Neuronal stem cell (in vitro differentiated cells): Measurements from ENCODE around the gene RGL1.

Source experiments
- DNase-seq: peaks from one replicate; pipeline ENCODE4 v3.0.0-alpha.2; 2013; ENCODE audit warnings: low spot score
- H2AFZ ChIP-seq: one replicate; pipeline ENCODE4 v1.6.1; 2013; ENCODE audit warnings: mild to moderate bottlenecking, low read length, inconsistent platforms
- H2AK5ac ChIP-seq: 2 replicates; pipeline ENCODE4 v1.6.1; 2013; ENCODE audit warnings: low read depth, mild to moderate bottlenecking, inconsistent platforms, low read length, moderate library complexity, mixed read lengths
- H2BK120ac ChIP-seq: 2 replicates; pipeline ENCODE4 v1.6.1; 2013; ENCODE audit warnings: low read depth, mild to moderate bottlenecking, inconsistent platforms, low read length, moderate library complexity, mixed read lengths
- H2BK12ac ChIP-seq: one replicate; pipeline ENCODE4 v1.6.1; 2013; ENCODE audit warnings: low read length, inconsistent platforms
- H2BK15ac ChIP-seq: 2 replicates; pipeline ENCODE4 v1.6.1; 2013; ENCODE audit warnings: mild to moderate bottlenecking, low read length, inconsistent platforms, mixed read lengths
- H2BK5ac ChIP-seq: one replicate; pipeline ENCODE4 v1.6.1; 2013; ENCODE audit warnings: inconsistent platforms, mild to moderate bottlenecking, low read length, moderate library complexity
- H3K14ac ChIP-seq: one replicate; pipeline ENCODE4 v1.6.1; 2013; ENCODE audit warnings: low read length, inconsistent platforms
- H3K18ac ChIP-seq: 2 replicates; pipeline ENCODE4 v1.6.1; 2013; ENCODE audit warnings: low read length, inconsistent platforms
- H3K23ac ChIP-seq: 2 replicates; pipeline ENCODE4 v1.6.1; 2013; ENCODE audit warnings: low read depth, mild to moderate bottlenecking, mixed read lengths, low read length, inconsistent platforms; ENCODE audit not compliant: poor library complexity
- H3K27ac ChIP-seq: replicated peaks from 3 replicates; pipeline ENCODE4 v1.5.1; 2013; ENCODE audit warnings: low read length, inconsistent platforms
- H3K27me3 ChIP-seq, 3 experiments: 2 replicates each; pipeline ENCODE4 v1.6.1; 2013; ENCODE audit warnings: low read length in 3 of 3, mild to moderate bottlenecking in 2 of 3, inconsistent platforms in 1 of 3, low read depth in 1 of 3, mixed read lengths in 1 of 3, moderate library complexity in 1 of 3; ENCODE audit not compliant: control insufficient read depth in 3 of 3, insufficient read depth in 3 of 3
- H3K36me3 ChIP-seq, 2 donors: replicated peaks in 1 of 2; 2 replicates each; pipeline ENCODE4 v1.6.1; 2013; ENCODE audit warnings: low read length in 2 of 2; ENCODE audit not compliant: control insufficient read depth in 2 of 2, insufficient read depth in 2 of 2
- H3K4ac ChIP-seq: 2 replicates; pipeline ENCODE4 v1.6.1; 2013; ENCODE audit warnings: inconsistent platforms, mild to moderate bottlenecking, low read length, moderate library complexity
- H3K4me1 ChIP-seq, 2 donors: 1 replicate in 1 of 2; 2 replicates in 1 of 2; pipeline ENCODE4 v1.6.1; 2013; ENCODE audit warnings: low read length in 2 of 2, low read depth in 1 of 2; ENCODE audit not compliant: control insufficient read depth in 2 of 2, insufficient read depth in 1 of 2
- H3K4me2 ChIP-seq: one replicate; pipeline ENCODE4 v1.6.1; 2013; ENCODE audit warnings: mild to moderate bottlenecking, low read length, inconsistent platforms; ENCODE audit not compliant: insufficient read depth, poor library complexity, severe bottlenecking
- H3K4me3 ChIP-seq, 2 donors: 2 replicates each; pipeline ENCODE4 v1.5.1; 2013; ENCODE audit warnings: low read length in 2 of 2, mild to moderate bottlenecking in 2 of 2, inconsistent platforms in 1 of 2, moderate library complexity in 1 of 2
- H3K79me1 ChIP-seq: one replicate; pipeline ENCODE4 v1.6.1; 2013; ENCODE audit warnings: low read depth, mild to moderate bottlenecking, inconsistent platforms, low read length, moderate library complexity
- H3K9ac ChIP-seq: one replicate; pipeline ENCODE4 v1.6.1; 2013; ENCODE audit warnings: mild to moderate bottlenecking, low read depth, low read length, inconsistent platforms; ENCODE audit not compliant: poor library complexity
- H3K9me3 ChIP-seq, 2 donors: replicated peaks in 1 of 2; 2 replicates each; pipeline versions ENCODE3 to v1.6.1; 2013; ENCODE audit warnings: low read length in 2 of 2, mild to moderate bottlenecking in 2 of 2, inconsistent platforms in 1 of 2, low read depth in 1 of 2, mixed read lengths in 1 of 2, moderate library complexity in 1 of 2; ENCODE audit not compliant: control insufficient read depth in 2 of 2, insufficient read depth in 1 of 2
- H4K8ac ChIP-seq: one replicate; pipeline ENCODE4 v1.6.1; 2013; ENCODE audit warnings: low read depth, mild to moderate bottlenecking, inconsistent platforms, low read length, moderate library complexity
- H4K91ac ChIP-seq: one replicate; pipeline ENCODE4 v1.6.1; 2013; ENCODE audit warnings: low read length, low read depth, mild to moderate bottlenecking, inconsistent platforms; ENCODE audit not compliant: poor library complexity
- WGBS, 2 donors: extraction: QIAGEN DNeasy Blood & Tissue Kit; methylation state at CpG; one replicate each; pipeline ENCODE4 v1.1.7; 2013; ENCODE audit warnings: missing lambda C conversion rate in 2 of 2, mixed read lengths in 1 of 2; ENCODE audit not compliant: insufficient read length in 2 of 2, insufficient replicate concordance in 1 of 2; ENCODE audit errors: extremely low coverage in 2 of 2; 5-methylcytosine and 5-hydroxymethylcytosine counted together

RGL1 gene

DNA sequence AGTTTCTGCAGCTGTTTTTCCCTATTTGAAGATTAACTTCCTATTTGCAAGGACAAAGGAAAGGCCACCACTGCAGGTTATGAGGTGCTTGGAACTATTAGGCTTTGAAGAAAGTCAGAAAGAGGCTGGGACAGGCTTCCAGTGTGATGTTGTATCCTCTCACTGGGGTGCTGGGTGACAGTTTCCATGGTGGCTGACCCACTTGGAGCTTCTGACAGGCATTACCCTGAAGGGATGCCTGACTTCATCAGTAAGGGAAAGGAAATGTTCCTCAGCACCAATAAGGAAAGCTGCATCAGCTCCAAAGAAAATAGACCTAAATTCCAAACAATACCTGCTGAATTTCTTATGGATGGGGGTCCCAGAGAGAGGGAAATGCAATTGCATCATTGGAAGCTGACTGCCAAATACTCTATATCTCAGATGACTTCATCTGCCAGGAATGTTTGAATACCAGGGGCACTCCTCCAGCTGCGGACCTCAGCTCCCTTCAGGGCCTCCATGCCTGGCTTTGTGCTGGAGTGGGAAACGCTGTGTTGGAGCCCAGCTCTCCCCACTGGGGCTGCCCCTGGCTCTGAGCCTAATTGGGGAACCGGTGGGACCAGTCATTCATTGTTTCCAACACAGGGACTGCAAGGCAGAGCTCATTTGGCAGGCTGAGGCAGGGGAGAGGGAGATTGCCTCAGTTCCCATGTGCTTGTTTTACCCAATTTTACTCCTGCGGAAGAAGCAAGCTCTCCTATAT, 76.6 kb downstream of the RGL1 start:
- H4K91ac ChIP-seq: no peak overlapping the region
- no peak overlapping the region for H3K4me3 ChIP-seq
- H3K79me1 ChIP-seq: no peaks in the 10 kb centered on the region
- H2BK15ac ChIP-seq: no peak overlapping the region
- no CpG with 5 or more reads among the region's 4 CpGs for WGBS, 2 donors
- peaks cover 10 to 24% of the 10 kb centered on the region in 2 donors for H3K4me1 ChIP-seq
- no peak overlapping the region for H3K18ac ChIP-seq
- H3K4me2 ChIP-seq: peak overlapping the region; percentile 15
- no peak overlapping the region for H3K4ac ChIP-seq
- H2AFZ ChIP-seq: no peak overlapping the region
- no peak overlapping the region for H2AK5ac ChIP-seq
- peak; percentile 42 for DNase-seq
- no peak overlapping the region for H3K9ac ChIP-seq
- H2BK120ac ChIP-seq: no peak overlapping the region
- no peak overlapping the region for H4K8ac ChIP-seq
- no peak overlapping the region for H2BK12ac ChIP-seq
- peak overlapping the region; percentile 58 for H3K27ac ChIP-seq
- no peaks in the 10 kb centered on the region for H3K27me3 ChIP-seq
- H3K36me3 ChIP-seq: peaks cover 0 to 30% of the 10 kb centered on the region in 2 donors
- H2BK5ac ChIP-seq: no peak overlapping the region
- H3K23ac ChIP-seq: no peak overlapping the region
- no peak overlapping the region for H3K14ac ChIP-seq
- no peaks in the 10 kb centered on the region for H3K9me3 ChIP-seq

GRCh38 chr1:183882335-183883167, 77.6 kb downstream of the RGL1 start:
- Histone ChIP-seq H3K14ac (no peak overlapping the region), H3K23ac (no peak overlapping the region), H2BK15ac (no peak overlapping the region), H2BK120ac (no peak overlapping the region), H3K4me3 (no peak overlapping the region), H3K4me1 (peaks cover 7 to 17% of the 10 kb centered on the region in 2 donors), H3K9me3 (no peaks in the 10 kb centered on the region), H3K27ac (peak overlapping the region; percentile 58), H3K36me3 (peaks cover 0 to 34% of the 10 kb centered on the region in 2 donors), H2AFZ (no peak overlapping the region), H3K27me3 (no peaks in the 10 kb centered on the region), H2BK12ac (no peak overlapping the region), H4K91ac (no peak overlapping the region), H3K9ac (no peak overlapping the region), H2BK5ac (no peak overlapping the region), H2AK5ac (no peak overlapping the region), H3K18ac (no peak overlapping the region), H3K4ac (no peak overlapping the region), H4K8ac (no peak overlapping the region), H3K4me2 (no peak overlapping the region), H3K79me1 (no peaks in the 10 kb centered on the region)
- WGBS, 2 donors: no CpG with 5 or more reads among the region's 8 CpGs
- no peak for DNase-seq

GRCh38 chr1:183883623-183884022, 78.7 kb downstream of the RGL1 start:
- no peak overlapping the region for H3K4me3 ChIP-seq
- no peak overlapping the region for H2BK120ac ChIP-seq
- H3K27ac ChIP-seq: no peak overlapping the region
- no peak overlapping the region for H2AFZ ChIP-seq
- H3K9me3 ChIP-seq: no peaks in the 10 kb centered on the region
- H2AK5ac ChIP-seq: no peak overlapping the region
- H4K91ac ChIP-seq: no peak overlapping the region
- no peak overlapping the region for H2BK5ac ChIP-seq
- H3K18ac ChIP-seq: no peak overlapping the region
- H2BK15ac ChIP-seq: no peak overlapping the region
- H3K36me3 ChIP-seq: peaks cover 0 to 38% of the 10 kb centered on the region in 2 donors
- H3K27me3 ChIP-seq: no peaks in the 10 kb centered on the region
- H3K14ac ChIP-seq: no peak overlapping the region
- no peak overlapping the region for H2BK12ac ChIP-seq
- no peak overlapping the region for H3K9ac ChIP-seq
- peaks cover 7 to 15% of the 10 kb centered on the region in 2 donors for H3K4me1 ChIP-seq
- H3K4me2 ChIP-seq: no peak overlapping the region
- DNase-seq: no peak
- no peak overlapping the region for H3K4ac ChIP-seq
- no peak overlapping the region for H4K8ac ChIP-seq
- WGBS, 2 donors: no CpG with 5 or more reads among the region's 5 CpGs
- no peak overlapping the region for H3K23ac ChIP-seq
- H3K79me1 ChIP-seq: no peaks in the 10 kb centered on the region

DNA sequence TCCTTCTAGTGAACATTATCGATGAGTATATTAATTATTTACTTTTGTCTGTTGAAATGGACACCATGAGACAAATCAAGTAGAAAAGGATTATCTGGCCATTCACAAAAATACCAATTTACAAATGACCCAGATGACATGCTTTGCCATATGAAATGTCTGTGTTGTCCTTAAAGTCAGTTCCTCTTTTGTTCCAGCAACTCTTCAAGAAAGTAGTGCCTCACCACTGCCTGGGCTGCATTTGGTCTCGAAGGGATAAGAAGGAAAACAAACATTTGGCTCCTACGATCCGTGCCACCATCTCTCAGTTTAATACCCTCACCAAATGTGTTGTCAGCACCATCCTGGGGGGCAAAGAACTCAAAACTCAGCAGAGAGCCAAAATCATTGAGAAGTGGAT, 79.6 kb downstream of the RGL1 start:
- H3K27ac ChIP-seq: no peak overlapping the region
- H3K9ac ChIP-seq: no peak overlapping the region
- H3K27me3 ChIP-seq: no peaks in the 10 kb centered on the region
- no peak overlapping the region for H2AK5ac ChIP-seq
- no peak overlapping the region for H2BK5ac ChIP-seq
- H2BK12ac ChIP-seq: no peak overlapping the region
- WGBS, 2 donors: no CpG with 5 or more reads among the region's 4 CpGs
- H3K4me1 ChIP-seq: peaks cover 7 to 13% of the 10 kb centered on the region in 2 donors
- H3K79me1 ChIP-seq: no peaks in the 10 kb centered on the region
- H2BK120ac ChIP-seq: no peak overlapping the region
- H4K91ac ChIP-seq: no peak overlapping the region
- H3K18ac ChIP-seq: no peak overlapping the region
- H3K4ac ChIP-seq: no peak overlapping the region
- no peak overlapping the region for H2BK15ac ChIP-seq
- no peak overlapping the region for H4K8ac ChIP-seq
- DNase-seq: no peak
- H3K4me3 ChIP-seq: no peak overlapping the region
- no peaks in the 10 kb centered on the region for H3K9me3 ChIP-seq
- peaks cover 3 to 46% of the 10 kb centered on the region in 2 donors for H3K36me3 ChIP-seq
- no peak overlapping the region for H2AFZ ChIP-seq
- no peak overlapping the region for H3K23ac ChIP-seq
- no peak overlapping the region for H3K4me2 ChIP-seq
- H3K14ac ChIP-seq: no peak overlapping the region
